Motor neuron (in vitro differentiated cells): ENCODE measurements around the gene MAIP1. TPM values are rescaled to one million over a fixed set of nuclear protein-coding genes. Genes with fewer than 3 reads are reported as not detected.

Source experiments
- ATAC-seq, 8 experiments: fragments of 200-7000 bp; cut with Tn5 transposase; replicated peaks in 6 of 8; 2 replicates each; pipeline ENCODE4 v1.8.0; 2021; ENCODE audit warnings: mild to moderate bottlenecking in 8 of 8, moderate library complexity in 8 of 8
- H3K27ac ChIP-seq, 2 donors: fragments of 250-450 bp; sonication (Bioruptor Pico); 2 replicates each; pipeline ENCODE4 v1.9.0; 2021; ENCODE audit warnings: antibody characterized with exemption in 2 of 2, mild to moderate bottlenecking in 2 of 2, moderate library complexity in 1 of 2
- H3K4me1 ChIP-seq, 2 donors: fragments of 250-450 bp; sonication (Bioruptor Pico); replicated peaks in 1 of 2; 2 replicates each; pipeline ENCODE4 v1.6.1; 2021; ENCODE audit warnings: antibody characterized with exemption in 2 of 2, mild to moderate bottlenecking in 2 of 2, moderate library complexity in 1 of 2
- H3K4me3 ChIP-seq, 5 donors: fragments of 250-450 bp; sonication (Bioruptor Pico); 2 replicates each; pipeline ENCODE4 v1.9.0; 2021; ENCODE audit warnings: antibody characterized with exemption in 5 of 5, mild to moderate bottlenecking in 5 of 5, moderate library complexity in 4 of 5
- WGBS, 10 experiments: fragments of 450-650 bp; shearing (Covaris generic); methylation state at CpG; one replicate each; pipeline ENCODE4 v1.0.0; 2022; 5-methylcytosine and 5-hydroxymethylcytosine counted together
- in situ Hi-C, 9 experiments: fragments of 400-800 bp; cut with MboI; loops; one replicate each; pipeline ENCODE4 v1.15.0; 2021; ENCODE audit warnings: low sequenced_read_pairs in 9 of 9, low pct_unique_long_range_greater_than_20kb in 2 of 9; ENCODE audit not compliant: unreplicated experiment in 9 of 9
- total RNA-seq, 8 experiments: library from RNA; unstranded; fragments of 300-600 nt; gene quantifications; 2 replicates each; pipeline versions ENCODE4 v1.2.3 to v1.2.4, GENCODE V29; 2022

Gene MAIP1
- total RNA-seq, 8 experiments from 2014 or later: 15.1 to 35.5 (median 23.8) TPM

- H3K4me1 ChIP-seq: peaks cover 3 to 6% of the 10 kb centered on the region in 2 donors
- ATAC-seq: no peak
- in situ Hi-C loops: no loop called here
- 15 to 100% (median 75%) methylated on average over 1 to 2 of the region's 2 CpGs; no CpG with 5 or more reads in 3 of the 10 experiments for WGBS, 10 experiments
- H3K27ac ChIP-seq: no peak overlapping the region
- H3K4me3 ChIP-seq: no peak overlapping the region
These were observed 45.2 kb downstream of the MAIP1 start for GRCh38 chr2:200000444-200001163.

- Histone ChIP-seq H3K4me3 (no peak overlapping the region), H3K27ac (no peak overlapping the region), H3K4me1 (peaks cover 3 to 6% of the 10 kb centered on the region in 2 donors)
- WGBS, 10 experiments: 33 to 67% (median 50%) methylated on average over 1 of the region's 1 CpG; no CpG with 5 or more reads in 3 of the 10 experiments
- ATAC-seq: peak in 4 of 8 experiments; percentile 21 to 54 (median 33)
- in situ Hi-C loops: no loop called here
These were observed 48.1 kb downstream of the MAIP1 start for GRCh38 chr2:200003444-200003843.

GRCh38 chr2:200005675-200006074 lies 50.3 kb downstream of the MAIP1 start:
- in situ Hi-C loops: no loop called here
- H3K4me1 ChIP-seq: peaks cover 3 to 6% of the 10 kb centered on the region in 2 donors
- no peak overlapping the region for H3K4me3 ChIP-seq
- no peak overlapping the region for H3K27ac ChIP-seq
- ATAC-seq: no peak

GRCh38 chr2:200007306-200007705 lies 51.9 kb downstream of the MAIP1 start:
- 0 to 100% (median 59%) methylated on average over 1 of the region's 1 CpG; no CpG with 5 or more reads in 4 of the 10 experiments for WGBS, 10 experiments
- no peak overlapping the region for H3K27ac ChIP-seq
- peaks cover 3 to 6% of the 10 kb centered on the region in 2 donors for H3K4me1 ChIP-seq
- in situ Hi-C loops: no loop called here
- peak in 1 of 8 experiments; percentile 47 for ATAC-seq
- H3K4me3 ChIP-seq: no peak overlapping the region

GRCh38 chr2:200012401-200012800 lies 57.0 kb downstream of the MAIP1 start:
- in situ Hi-C loops: no loop called here
- 50 to 100% (median 94%) methylated on average over 1 of the region's 1 CpG; no CpG with 5 or more reads in 2 of the 10 experiments for WGBS, 10 experiments
- Histone ChIP-seq H3K4me3 (no peak overlapping the region), H3K4me1 (no peaks in the 10 kb centered on the region), H3K27ac (no peak overlapping the region)
- ATAC-seq: no peak

Other genes starting within 250 kb of the MAIP1 start
- 1 to 10 TPM in 7 of 8 experiments, under 1 TPM in 1; 0.75 to 3.7 (median 2.1) TPM for gene FTCDNL1, start 104.4 kb upstream of the MAIP1 start, total RNA-seq
- 10 to 100 TPM in 6 of 8 experiments, 1 to 10 TPM in 2; 8.3 to 17.8 (median 11.7) TPM for gene C2orf69, start 44.3 kb upstream of the MAIP1 start, total RNA-seq
- gene TYW5, start 91 bp upstream of the MAIP1 start, total RNA-seq: 10 to 100 TPM in 2 of 8 experiments, 1 to 10 TPM in 6; 6.7 to 18.8 (median 9.0) TPM